Loucy (cell line): Measurements from ENCODE around the gene TDRD3.

Source experiments
- CTCF ChIP-seq: fragments of 200-600 bp; sonication (generic); conservative IDR thresholded peaks from 2 replicates; pipeline ENCODE4 v1.5.1; 2014; ENCODE audit warnings: mild to moderate bottlenecking, antibody characterized with exemption, low read length
- EZH2phosphoT487 ChIP-seq: fragments of 200-600 bp; IDR thresholded peaks from 2 replicates; pipeline ENCODE4 v1.6.1; 2018; ENCODE audit warnings: antibody characterized with exemption, mild to moderate bottlenecking, moderate library complexity, borderline replicate concordance

GRCh38 chr13:60572855-60573254, 175.8 kb downstream of the TDRD3 start:
- TF ChIP-seq CTCF (no peak), EZH2phosphoT487 (no peak)
